Activated gamma-delta T cell (primary cell): Measurements from ENCODE around the gene ZNF101.

ENCODE experiments used
- DNase-seq: peaks from one replicate; lab custom pipeline; 2025; lab: John Stamatoyannopoulos, UW

The ZNF101 gene

GRCh38 chr19:19642506-19643157 lies 26.0 kb upstream of the ZNF101 start:
- no peak for DNase-seq

- DNase-seq, result peak; percentile 74
These were observed 25.2 kb upstream of the ZNF101 start, which contains the start of gene GMIP for GRCh38 chr19:19643158-19644053. TSS of gene GMIP (minus strand) at chr19:19643657. CDS start at chr19:19643529, 128 bp downstream.

- DNase-seq, result no peak
These were observed 24.6 kb upstream of the ZNF101 start for GRCh38 chr19:19644054-19644388.

DNA sequence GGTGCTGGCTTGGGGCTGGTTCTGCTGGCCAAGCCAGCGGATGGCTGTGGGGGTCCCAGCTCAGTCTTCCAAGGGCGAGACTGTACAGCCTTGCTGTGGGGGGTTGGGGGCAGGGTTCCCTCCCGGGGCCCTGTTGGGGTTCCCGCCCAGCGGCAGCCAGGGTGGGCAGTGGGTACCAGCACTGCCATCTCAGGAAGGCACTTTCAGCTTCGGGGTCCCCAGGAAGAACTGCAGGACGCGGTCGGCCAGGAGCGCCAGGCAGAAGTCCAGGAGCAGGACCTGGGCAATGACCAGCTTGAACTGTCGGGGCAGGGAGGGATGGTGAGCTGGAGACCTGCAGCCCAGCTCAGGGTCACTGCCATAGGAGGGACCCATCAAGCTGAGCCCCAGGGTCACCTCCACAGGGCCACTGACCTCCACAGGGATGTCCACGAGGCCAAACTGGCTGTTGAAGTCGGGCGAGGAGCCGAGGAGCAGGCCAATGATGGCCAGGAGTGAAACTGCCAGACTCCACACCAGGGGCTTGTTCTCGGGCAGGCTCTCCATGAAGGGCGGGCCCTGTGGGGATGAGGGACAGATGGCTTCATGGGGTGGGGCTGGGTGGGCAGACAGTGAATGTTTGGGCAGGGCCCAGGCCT lies 23.3 kb upstream of the ZNF101 start:
- no peak for DNase-seq

GRCh38 chr19:19647037-19647835 lies 21.4 kb upstream of the ZNF101 start:
- DNase-seq, result no peak

GRCh38 chr19:19649155-19649554 lies 19.5 kb upstream of the ZNF101 start:
- no peak for DNase-seq

- DNase-seq, result no peak
These were observed 19.1 kb upstream of the ZNF101 start for GRCh38 chr19:19649580-19649995.

- no peak for DNase-seq
These were observed 18.3 kb upstream of the ZNF101 start for GRCh38 chr19:19650331-19650730.

DNA sequence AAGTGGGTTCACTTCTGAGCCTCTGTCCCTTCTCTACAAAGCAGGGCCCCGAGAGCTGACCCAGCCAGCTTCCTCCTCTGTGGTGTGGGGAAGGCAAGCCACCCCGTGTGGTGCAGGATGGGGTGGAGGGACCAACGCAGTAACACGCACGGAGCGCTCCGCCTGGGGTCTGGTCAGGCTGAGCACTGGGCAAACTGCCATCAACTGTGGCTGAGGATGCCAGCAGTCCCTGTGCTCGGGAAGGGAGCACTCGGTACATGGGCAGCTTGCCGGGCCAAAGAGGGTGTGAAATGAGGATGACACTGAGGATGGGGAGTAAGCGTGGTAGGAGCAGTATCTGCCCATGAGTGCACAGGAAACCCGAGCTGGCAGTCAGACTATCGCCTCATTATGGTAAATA lies 17.6 kb upstream of the ZNF101 start:
- no peak for DNase-seq

- DNase-seq, result no peak
These were observed 15.9 kb upstream of the ZNF101 start for GRCh38 chr19:19652482-19653295.

GRCh38 chr19:19653597-19654147 lies 15.0 kb upstream of the ZNF101 start:
- DNase-seq, result no peak

DNA sequence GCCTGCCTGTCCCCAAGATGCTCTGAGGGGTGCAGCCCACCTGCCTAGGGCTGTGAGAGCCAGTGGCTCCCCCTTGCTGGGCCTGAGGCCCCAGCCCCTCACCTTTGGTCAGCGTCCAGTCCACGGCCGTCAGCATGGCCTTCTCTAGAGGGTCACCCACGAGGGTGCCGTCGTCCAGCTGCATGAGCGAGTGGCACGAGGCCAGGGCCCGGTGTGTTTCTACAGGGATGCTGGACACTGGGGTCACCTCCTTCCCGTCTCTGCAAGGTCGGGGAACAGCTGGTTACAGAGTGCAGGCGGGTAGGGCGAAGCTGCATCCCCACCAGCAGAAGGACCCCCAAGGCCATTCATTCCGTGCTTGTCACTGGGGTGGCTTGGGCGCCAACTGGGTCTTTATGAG lies 14.2 kb upstream of the ZNF101 start:
- no peak for DNase-seq

DNA sequence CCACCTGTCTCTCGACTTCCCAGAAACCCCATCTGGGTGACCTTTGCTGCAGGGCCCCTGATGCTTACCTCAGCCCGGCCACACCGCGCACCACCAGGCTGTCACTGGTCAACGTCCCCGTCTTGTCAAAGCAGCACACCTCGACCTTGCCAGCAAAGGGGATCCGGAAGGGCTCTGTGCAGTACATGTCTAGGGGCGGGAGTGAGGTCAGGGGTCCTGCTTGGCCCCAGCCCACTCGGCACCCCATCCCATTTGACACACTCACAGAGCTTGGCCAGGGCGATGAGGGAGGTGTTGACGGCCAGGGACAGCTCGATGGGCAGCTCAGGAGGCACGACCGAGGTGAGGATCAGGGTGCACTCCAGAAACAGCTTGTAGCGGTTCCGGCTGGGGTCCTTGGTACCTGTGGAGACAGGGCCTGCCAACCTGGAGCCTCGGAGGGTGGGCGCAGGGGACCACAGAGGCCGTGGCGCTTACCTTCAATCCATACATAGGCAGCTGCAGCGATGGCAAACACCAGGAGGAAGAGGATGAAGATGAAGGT lies 13.5 kb upstream of the ZNF101 start:
- no peak for DNase-seq

- no peak for DNase-seq
These were observed 12.8 kb upstream of the ZNF101 start for GRCh38 chr19:19655641-19656343.

GRCh38 chr19:19656451-19657396 lies 11.9 kb upstream of the ZNF101 start:
- no peak for DNase-seq

DNA sequence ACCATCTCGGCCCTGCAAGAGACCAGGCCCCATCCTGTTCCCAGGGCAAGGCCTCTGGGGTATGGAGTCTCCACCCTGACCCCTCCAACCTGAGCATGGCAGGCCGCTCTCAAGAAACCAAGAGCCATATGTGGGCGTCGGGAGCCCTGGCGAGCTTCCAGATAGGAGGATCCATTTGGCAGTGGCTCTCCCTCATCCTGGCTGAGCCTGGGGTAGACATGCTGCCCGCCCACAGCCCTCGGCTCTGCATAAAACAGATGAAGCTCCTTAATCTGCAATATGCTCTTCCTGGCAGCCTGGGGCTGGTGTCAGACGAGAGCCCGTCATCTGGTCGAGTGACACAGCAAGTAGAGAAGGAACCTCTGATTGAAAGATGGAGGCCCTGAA lies 11.2 kb upstream of the ZNF101 start:
- DNase-seq, result no peak

GRCh38 chr19:19659646-19660245 lies 8.9 kb upstream of the ZNF101 start:
- DNase-seq, result no peak

DNA sequence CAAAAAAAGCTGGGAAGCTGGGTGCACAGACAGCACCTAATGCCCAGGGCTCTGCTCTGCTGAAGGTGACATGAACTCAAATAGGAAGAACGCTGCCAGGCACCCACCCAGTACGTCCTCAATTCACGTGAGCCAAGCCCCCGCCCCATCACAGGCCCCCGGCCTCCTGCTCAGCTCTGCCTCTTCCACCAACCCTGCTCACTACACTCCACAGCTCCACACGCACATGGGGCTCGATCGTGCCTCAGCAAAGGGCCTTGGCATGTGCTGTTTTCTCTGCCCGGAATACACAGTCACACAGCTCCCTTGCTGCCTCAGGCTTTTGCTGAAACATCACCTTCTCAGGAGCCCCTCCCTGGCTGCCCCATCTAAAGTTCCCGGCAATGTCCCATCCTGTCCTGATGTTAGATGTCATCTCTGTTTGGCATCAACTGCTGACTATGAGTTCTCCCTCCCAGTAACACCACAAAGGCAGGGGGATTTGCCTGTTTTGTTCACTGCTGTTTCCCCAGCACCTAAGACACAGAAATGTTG lies 7.4 kb upstream of the ZNF101 start:
- DNase-seq, result no peak
